GM18867 (cell line): ENCODE results near the gene CRADD.
A peak's percentile ranks its signal among the peaks of the same experiment; 100 is the strongest.
"Not testable (repeated sequence)": the region's sequence is repeated elsewhere in the genome, so short reads cannot be mapped to it uniquely, and the experiment has no call there.

Experiments
- ATAC-seq: cut with Tn5 transposase; IDR thresholded peaks from one replicate; pipeline ENCODE4 v1.9.1; 2021; ENCODE audit warnings: mild to moderate bottlenecking, moderate library complexity; ENCODE audit not compliant: unreplicated experiment

The CRADD gene

GRCh38 chr12:93705237-93705636 lies 28.1 kb downstream of the CRADD start:
- no peak for ATAC-seq

GRCh38 chr12:93706387-93706786 lies 29.2 kb downstream of the CRADD start:
- no peak for ATAC-seq

GRCh38 chr12:93706824-93707223 lies 29.6 kb downstream of the CRADD start:
- no peak for ATAC-seq

- no peak for ATAC-seq
Observed at GRCh38 chr12:93707836-93708235, 30.7 kb downstream of the CRADD start.

GRCh38 chr12:93708952-93709351 lies 31.8 kb downstream of the CRADD start:
- no peak for ATAC-seq

GRCh38 chr12:93709386-93709785 lies 32.2 kb downstream of the CRADD start:
- no peak for ATAC-seq

- ATAC-seq = no peak
Observed at GRCh38 chr12:93710574-93710926, 33.4 kb downstream of the CRADD start.

GRCh38 chr12:93711502-93711901 lies 34.3 kb downstream of the CRADD start:
- ATAC-seq = not testable (repeated sequence)

GRCh38 chr12:93712200-93712599 lies 35.0 kb downstream of the CRADD start:
- ATAC-seq = no peak

GRCh38 chr12:93713060-93713459 lies 35.9 kb downstream of the CRADD start:
- ATAC-seq = no peak

- no peak for ATAC-seq
Observed at GRCh38 chr12:93713800-93714199, 36.6 kb downstream of the CRADD start.

GRCh38 chr12:93714382-93714781 lies 37.2 kb downstream of the CRADD start:
- no peak for ATAC-seq

- ATAC-seq = no peak
Observed at GRCh38 chr12:93719710-93720109, 42.5 kb downstream of the CRADD start.

GRCh38 chr12:93720559-93720958 lies 43.4 kb downstream of the CRADD start:
- ATAC-seq = no peak

- ATAC-seq = no peak
Observed at GRCh38 chr12:93722179-93722578, 45.0 kb downstream of the CRADD start.

- ATAC-seq = no peak
Observed at GRCh38 chr12:93722835-93723567, 45.8 kb downstream of the CRADD start.

GRCh38 chr12:93723568-93723930 lies 46.4 kb downstream of the CRADD start:
- no peak for ATAC-seq

GRCh38 chr12:93725531-93725930 lies 48.4 kb downstream of the CRADD start:
- ATAC-seq = no peak

- ATAC-seq = no peak
Observed at GRCh38 chr12:93727195-93727811, 50.1 kb downstream of the CRADD start.

- no peak for ATAC-seq
Observed at GRCh38 chr12:93727911-93728310, 50.7 kb downstream of the CRADD start.

GRCh38 chr12:93729934-93730333 lies 52.8 kb downstream of the CRADD start:
- ATAC-seq = no peak

- ATAC-seq = peak; percentile 48
Observed at GRCh38 chr12:93733358-93733757, 56.2 kb downstream of the CRADD start.

GRCh38 chr12:93733928-93734327 lies 56.8 kb downstream of the CRADD start:
- no peak for ATAC-seq
